ENCODE measurements around the gene PNLIPRP3.

- TF ChIP-seq CTCF (IDR thresholded peaks at IDR 0.05) = no peak
- TF ChIP-seq EZH2 (IDR thresholded peaks at IDR 0.05; ENCODE audit: borderline replicate concordance, insufficient read depth, low read depth, low read length, poor library complexity, severe bottlenecking) = no peak
These were observed 98.6 kb downstream of the PNLIPRP3 start for GRCh38 chr10:116526219-116526618.
